CD4-positive, alpha-beta T cell treated with Interleukin-15 for 4 hours (primary cell): ENCODE data around the gene PITX2.
"Not testable (repeated sequence)": the region's sequence is repeated elsewhere in the genome, so short reads cannot be mapped to it uniquely, and the experiment has no call there.

ENCODE experiments used
- DNase-seq: peaks from one replicate; pipeline ENCODE4 v3.0.0-alpha.2; 2020; ENCODE audit warnings: low spot score

Gene PITX2

GRCh38 chr4:110610940-110611831 is 11.7 kb downstream of the PITX2 start:
- no peak for DNase-seq

DNA sequence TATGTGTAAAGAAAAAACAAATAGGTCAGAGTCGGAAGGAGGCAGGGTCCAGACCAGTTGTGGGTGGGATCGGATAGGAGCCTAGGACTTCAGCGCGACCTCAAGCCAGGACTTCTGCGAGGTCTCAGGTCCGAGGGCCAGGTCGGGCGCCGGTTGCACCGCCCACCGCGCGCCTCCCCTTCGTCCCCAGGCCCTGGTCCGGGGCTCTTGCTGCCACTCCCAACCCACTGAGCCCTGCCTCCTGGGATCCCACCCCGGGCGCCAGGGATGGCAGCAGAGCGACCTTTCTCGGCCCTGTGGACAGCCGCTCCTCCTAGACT is 12.3 kb downstream of the PITX2 start:
- DNase-seq = no peak

DNA sequence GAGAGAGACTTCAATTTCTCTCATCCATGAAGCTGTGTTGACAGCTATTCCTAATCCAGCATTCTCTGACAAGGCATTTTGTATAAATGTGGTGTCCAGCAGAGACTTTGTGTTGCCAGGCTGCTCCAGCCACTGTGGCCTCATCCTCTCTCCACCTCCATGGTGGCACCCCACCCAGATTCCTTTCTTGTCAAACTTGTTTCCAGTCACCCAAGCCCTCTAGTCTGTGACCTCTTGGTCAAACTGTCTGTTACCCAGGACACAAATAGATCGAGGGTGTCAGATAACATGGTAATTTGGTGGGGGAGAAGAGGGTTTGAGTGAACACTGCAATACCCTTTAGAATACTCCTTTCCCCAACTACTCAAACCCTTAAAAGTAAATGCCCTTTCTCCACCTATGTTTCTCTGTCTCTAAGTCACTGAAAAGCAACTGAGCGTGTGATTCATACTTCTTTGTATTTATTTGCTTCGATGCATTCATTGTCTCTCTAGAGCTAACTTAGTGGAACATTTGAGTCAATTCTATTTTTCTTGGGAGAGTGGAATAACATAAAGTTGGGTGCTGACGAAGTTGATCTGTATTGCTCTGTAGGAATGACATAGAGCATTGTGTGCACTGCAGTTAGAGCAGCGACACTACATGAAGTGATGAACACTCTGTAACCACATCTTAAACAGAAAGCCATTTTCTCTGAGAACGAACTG is 13.7 kb downstream of the PITX2 start:
- DNase-seq = no peak

DNA sequence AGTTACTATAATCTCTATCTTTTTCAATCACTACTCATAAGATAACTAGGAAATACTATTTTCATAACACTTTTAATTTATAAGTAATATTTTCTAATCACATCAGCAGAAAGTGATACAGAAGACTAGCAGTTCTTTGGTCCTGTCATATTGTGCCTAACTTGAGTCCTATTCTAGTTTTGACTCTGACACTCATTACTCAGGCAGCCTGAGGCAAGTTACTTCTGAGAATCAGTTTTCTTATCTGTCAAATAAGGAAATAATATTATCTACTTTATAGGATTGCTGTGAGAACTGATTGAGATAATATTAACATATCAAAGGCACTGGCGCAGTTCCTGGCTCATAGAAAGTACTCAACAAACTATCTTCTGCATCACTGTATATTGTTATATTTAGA is 17.8 kb downstream of the PITX2 start:
- DNase-seq = no peak

DNA sequence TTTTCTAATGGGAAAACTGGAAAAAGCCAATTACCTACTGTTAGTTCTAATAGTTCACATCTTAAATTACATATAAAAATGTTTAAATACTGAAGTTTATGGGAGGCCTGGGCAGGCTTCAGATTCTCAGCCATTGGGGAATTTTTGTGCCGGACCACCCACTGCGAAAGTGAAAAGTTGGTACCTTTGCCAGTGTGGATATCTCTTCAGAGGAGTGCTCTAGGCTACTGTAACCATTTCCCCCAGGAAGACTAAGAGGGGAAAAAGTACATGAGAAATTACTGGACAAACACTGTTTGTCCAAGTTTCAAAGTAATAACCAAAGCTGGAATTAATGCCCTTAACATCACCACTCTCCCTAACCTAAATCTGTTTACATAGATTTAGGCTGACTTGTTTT is 20.8 kb downstream of the PITX2 start:
- no peak for DNase-seq

DNA sequence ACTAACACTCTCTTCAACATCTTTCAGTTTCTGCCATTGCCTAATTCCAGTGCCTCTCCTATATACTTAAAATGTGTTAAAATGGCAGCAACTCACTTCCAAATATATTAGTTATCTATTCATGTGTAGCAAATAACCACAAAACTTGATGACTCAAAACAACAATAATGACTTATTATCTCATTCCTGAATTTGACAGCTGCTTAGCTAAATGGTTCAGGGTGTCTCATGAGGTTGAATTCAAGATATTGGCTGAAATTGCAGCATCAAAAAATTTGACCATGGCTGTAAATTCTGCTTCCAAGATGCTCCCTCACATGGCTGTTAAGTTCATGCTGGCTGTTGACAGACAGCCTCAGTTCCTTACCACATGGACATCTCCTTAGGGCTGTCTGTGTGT is 25.3 kb downstream of the PITX2 start:
- no peak for DNase-seq

DNA sequence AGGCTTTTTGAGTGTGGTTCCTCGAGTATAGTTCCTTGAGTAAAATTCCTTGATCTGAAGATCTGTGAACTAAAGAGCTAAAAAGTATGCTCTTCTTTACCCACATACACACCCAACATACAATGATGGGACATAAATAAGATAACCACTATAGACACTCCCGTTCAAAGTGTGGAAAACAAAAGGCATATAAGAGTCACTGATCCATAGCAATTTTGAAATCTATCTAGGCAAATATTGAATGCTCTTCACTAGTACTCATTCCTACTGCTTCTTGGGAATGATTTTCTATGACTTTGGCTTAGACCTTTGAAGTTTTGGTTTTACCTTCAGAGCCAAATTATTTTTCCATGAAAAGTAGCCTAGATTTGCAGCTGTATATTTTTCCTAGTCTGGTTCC is 26.4 kb downstream of the PITX2 start:
- no peak for DNase-seq

DNA sequence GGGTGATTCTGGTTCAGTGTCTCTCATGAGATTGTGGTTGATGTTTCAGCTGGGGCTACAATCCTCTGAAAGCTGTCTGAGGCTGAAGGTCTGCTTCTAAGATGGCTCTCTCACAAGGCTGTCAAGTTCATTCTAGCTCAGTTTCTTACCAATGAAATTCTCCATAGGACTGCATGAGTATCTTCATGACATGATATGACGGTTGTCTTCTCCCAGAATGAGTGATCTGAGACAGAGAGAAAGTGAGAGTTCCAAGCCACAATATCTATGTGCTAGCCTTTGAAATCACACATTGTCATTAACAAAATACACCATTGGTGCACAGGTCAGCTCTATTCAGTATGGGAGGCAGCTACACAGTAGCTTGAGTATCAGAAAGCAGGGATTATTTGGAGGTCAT is 27.3 kb downstream of the PITX2 start:
- DNase-seq = no peak

GRCh38 chr4:110589297-110589696 is 33.6 kb downstream of the PITX2 start:
- no peak for DNase-seq

DNA sequence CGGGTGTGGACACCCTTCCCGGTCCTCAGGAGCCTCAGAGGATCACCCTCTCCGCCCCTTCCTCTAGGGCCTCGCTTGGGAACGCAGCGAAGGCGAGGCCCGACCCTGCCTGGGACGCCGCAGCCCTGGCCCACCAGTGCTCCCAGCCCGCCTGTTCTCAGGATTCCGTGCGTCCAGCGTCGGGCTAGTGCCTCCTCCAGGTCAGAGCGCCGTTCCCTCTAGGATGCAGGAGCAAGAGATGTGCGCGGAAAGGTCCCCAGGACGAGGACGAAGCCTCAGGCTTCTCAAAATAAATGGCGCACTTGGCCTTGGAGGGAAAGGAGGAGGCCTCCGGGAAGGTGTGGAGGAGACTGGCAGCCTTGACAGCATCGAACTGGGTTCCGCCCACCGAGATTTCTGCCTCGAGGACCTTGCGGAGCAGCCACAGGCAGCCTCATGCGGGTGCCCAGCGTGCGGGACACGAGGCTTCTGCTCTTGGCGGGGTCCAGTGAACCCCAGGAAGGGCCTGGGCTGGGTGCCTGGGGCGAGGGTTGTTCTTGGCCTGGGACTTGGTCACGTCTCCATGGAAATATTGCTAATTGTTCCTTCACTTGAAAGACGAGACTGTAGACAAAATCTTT is 35.1 kb downstream of the PITX2 start:
- no peak for DNase-seq

DNA sequence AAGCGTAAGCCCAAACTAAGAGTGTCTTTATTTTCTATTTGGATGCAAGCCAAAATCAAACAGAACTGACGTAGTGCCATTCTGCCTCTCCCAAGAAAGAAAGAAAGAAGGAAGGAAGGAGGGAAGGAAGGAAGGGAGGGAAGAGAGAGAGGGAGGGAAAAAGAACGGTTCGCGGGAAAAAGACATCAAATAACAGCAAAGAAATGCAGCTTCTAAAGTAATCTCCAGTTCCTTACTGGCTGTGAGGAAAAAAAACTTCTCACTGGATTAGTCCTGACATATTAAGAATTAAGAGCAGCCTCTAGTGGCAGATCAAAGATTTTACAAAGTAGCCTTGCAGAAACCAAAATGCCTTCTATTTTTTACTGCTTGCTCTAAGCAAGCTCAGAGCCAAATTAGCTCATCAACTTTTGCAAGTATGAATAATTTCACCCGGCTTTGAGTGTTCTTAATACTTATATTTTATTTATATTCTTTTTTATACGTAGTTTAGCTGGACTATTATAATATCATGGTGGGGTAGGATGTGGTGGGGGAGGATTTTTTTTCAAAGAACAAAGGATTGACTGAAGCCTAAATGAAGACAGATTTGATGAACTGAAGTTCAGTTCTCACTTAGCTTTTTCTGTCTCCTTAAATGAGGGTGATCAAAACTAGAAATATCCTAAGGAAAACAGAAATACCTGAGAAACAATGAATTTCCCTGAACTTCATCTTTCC is 36.6 kb downstream of the PITX2 start:
- no peak for DNase-seq

GRCh38 chr4:110576696-110577095 is 46.2 kb downstream of the PITX2 start:
- DNase-seq = not testable (repeated sequence)
